ENCODE results near the gene PIP5K1B. TPM values are rescaled to one million over a fixed set of nuclear protein-coding genes. Genes with fewer than 3 reads are reported as not detected.

Gene PIP5K1B
- total RNA-seq, 1 experiment from 2014 or later: 2.5 TPM

DNA sequence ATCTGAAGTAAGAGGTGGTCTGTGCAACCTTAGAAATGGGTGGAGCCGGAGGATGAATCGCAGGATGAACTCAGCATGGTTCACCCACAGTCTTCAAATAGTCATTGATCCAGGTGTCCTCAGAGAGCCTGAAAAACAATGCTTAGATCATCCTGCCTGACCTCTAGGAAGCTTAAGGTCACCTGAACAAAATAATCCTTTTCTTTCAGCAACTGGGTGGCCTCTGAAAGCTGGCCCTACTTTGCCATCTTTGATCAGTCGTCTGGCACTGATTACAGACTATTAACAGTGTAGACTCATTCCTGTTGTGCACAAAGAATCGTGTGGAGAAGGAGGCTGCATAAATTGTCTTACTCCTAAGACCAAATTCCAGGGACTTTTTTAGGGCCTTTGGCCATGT lies 50.7 kb downstream of the PIP5K1B start:
- Mint-ChIP-seq H3K36me3 (ENCODE audit: insufficient read depth in 1 of 3, low read depth in 3 of 3) (peaks cover 0 to 7% (median 0%) of the 10 kb centered on the region in 3 experiments; a peak in 2 of 7 replicates), H3K4me3 (no peak overlapping the region), H3K4me1 (peaks cover 14 to 15% of the 10 kb centered on the region in 2 experiments), H3K27me3 (ENCODE audit: low read depth) (no peaks in the 10 kb centered on the region), H3K27ac (peak overlapping the region in 1 of 3 experiments; percentile 30; a peak in 1 of 7 replicates), H3K9me3 (peaks cover 0 to 2% of the 10 kb centered on the region in 2 experiments; a peak in 2 of 5 replicates)
- Histone ChIP-seq H3K9me3 (ENCODE audit: control insufficient read depth, low read depth, low read length) (no peaks in the 10 kb centered on the region), H2AFZ (ENCODE audit: low read length) (no peak overlapping the region), H3K79me1 (ENCODE audit: insufficient read depth, low read depth, low read length, poor library complexity, severe bottlenecking) (no peaks in the 10 kb centered on the region), H3K56ac (ENCODE audit: insufficient read length, low read depth, low read length) (no peak overlapping the region), H3K4me1 (ENCODE audit: insufficient read depth, low read length) (0 out of 2 replicates have a peak, but pooled peaks cover 4% of the 10 kb centered on the region), H3K18ac (ENCODE audit: insufficient read length, low read depth, low read length) (no peak overlapping the region), H2AK5ac (ENCODE audit: insufficient read length, low read length) (no peak overlapping the region), H3K23me2 (ENCODE audit: insufficient read length, low read depth, low read length, poor library complexity, severe bottlenecking) (no peaks in the 10 kb centered on the region), H3T11ph (ENCODE audit: low read length) (no peak overlapping the region), H2BK12ac (ENCODE audit: insufficient read length, low read depth, low read length) (no peak overlapping the region), H3K4me2 (ENCODE audit: insufficient read depth, insufficient read length, low read length) (no peak overlapping the region), H3K79me2 (ENCODE audit: insufficient read depth, low read length) (no peaks in the 10 kb centered on the region), H3K4ac (ENCODE audit: low read depth, low read length) (no peak overlapping the region), H3K23ac (ENCODE audit: insufficient read length, low read depth, low read length) (no peak overlapping the region), H3K27ac (ENCODE audit: insufficient read length, low read depth, low read length) (no peak overlapping the region), H2BK5ac (ENCODE audit: insufficient read length, low read length) (no peak overlapping the region), H2BK15ac (ENCODE audit: low read depth, low read length) (no peak overlapping the region), H2BK20ac (ENCODE audit: low read depth, low read length, poor library complexity, severe bottlenecking) (no peak overlapping the region), H3K14ac (ENCODE audit: insufficient read depth, low read length) (no peak overlapping the region), H3K9ac (ENCODE audit: extremely low read depth, insufficient read length, low read length) (no peak overlapping the region), H3K27me3 (ENCODE audit: insufficient read depth, low read length) (no peaks in the 10 kb centered on the region), H4K20me1 (ENCODE audit: control insufficient read depth, insufficient read depth, insufficient read length) (no peaks in the 10 kb centered on the region), H4K5ac (ENCODE audit: insufficient read length, low read depth, low read length) (no peak overlapping the region), H4K91ac (ENCODE audit: insufficient read length, low read depth, low read length) (no peak overlapping the region), H2BK120ac (ENCODE audit: low read depth, low read length, poor library complexity, severe bottlenecking) (no peak overlapping the region), H4K8ac (replicated peaks; ENCODE audit: insufficient read length, low read depth, low read length) (no peak overlapping the region)
- DNase-seq: no peak
- TF ChIP-seq CTCF (conservative IDR thresholded peaks at IDR 0.05): no peak
- WGBS (ENCODE audit: extremely low coverage, insufficient read length, low lambda C conversion rate): no CpG with 5 or more reads among the region's 4 CpGs
